H9 (cell line): ENCODE results near the gene ZNF69. TPM values are rescaled to one million over a fixed set of nuclear protein-coding genes. Genes with fewer than 3 reads are reported as not detected.
A peak's percentile ranks its signal among the peaks of the same experiment; 100 is the strongest.
"Not testable (repeated sequence)": the region's sequence is repeated elsewhere in the genome, so short reads cannot be mapped to it uniquely, and the experiment has no call there.

Experiments
- DNase-seq: peaks from one replicate; pipeline ENCODE4 v3.0.0-alpha.2; 2017
- H2AFZ ChIP-seq: one replicate; pipeline ENCODE4 v1.6.1; 2013; ENCODE audit warnings: mild to moderate bottlenecking, low read length, control low read depth, moderate library complexity
- H2AK5ac ChIP-seq: 2 replicates; pipeline ENCODE4 v1.6.1; 2013; ENCODE audit warnings: low read length, control low read depth, mixed read lengths; ENCODE audit not compliant: insufficient read length
- H2BK120ac ChIP-seq: one replicate; pipeline ENCODE4 v1.6.1; 2013; ENCODE audit warnings: low read depth, mild to moderate bottlenecking, low read length, control low read depth, inconsistent platforms; ENCODE audit not compliant: poor library complexity, severe bottlenecking
- H2BK12ac ChIP-seq: 2 replicates; pipeline ENCODE4 v1.6.1; 2013; ENCODE audit warnings: low read length, control low read depth, mixed read lengths, low read depth; ENCODE audit not compliant: insufficient read length
- H2BK15ac ChIP-seq: 2 replicates; pipeline ENCODE4 v1.6.1; 2013; ENCODE audit warnings: low read depth, low read length, control low read depth
- H2BK20ac ChIP-seq: one replicate; pipeline ENCODE4 v1.6.1; 2013; ENCODE audit warnings: low read depth, mild to moderate bottlenecking, low read length, control low read depth, inconsistent platforms; ENCODE audit not compliant: poor library complexity, severe bottlenecking
- H2BK5ac ChIP-seq: 2 replicates; pipeline ENCODE4 v1.6.1; 2013; ENCODE audit warnings: low read length, control low read depth, mixed read lengths; ENCODE audit not compliant: insufficient read length
- H3K14ac ChIP-seq: 2 replicates; pipeline ENCODE4 v1.6.1; 2013; ENCODE audit warnings: low read length, control low read depth; ENCODE audit not compliant: insufficient read depth
- H3K18ac ChIP-seq: 2 replicates; pipeline ENCODE4 v1.6.1; 2013; ENCODE audit warnings: low read depth, mild to moderate bottlenecking, mixed read lengths, low read length, control low read depth; ENCODE audit not compliant: insufficient read length
- H3K23ac ChIP-seq: 2 replicates; pipeline ENCODE4 v1.6.1; 2013; ENCODE audit warnings: low read length, control low read depth, mixed read lengths, low read depth; ENCODE audit not compliant: insufficient read length
- H3K23me2 ChIP-seq: 2 replicates; pipeline ENCODE4 v1.6.1; 2013; ENCODE audit warnings: low read depth, mild to moderate bottlenecking, mixed read lengths, low read length, control low read depth; ENCODE audit not compliant: insufficient read length, poor library complexity, severe bottlenecking
- H3K27ac ChIP-seq: 2 replicates; pipeline ENCODE4 v1.5.1; 2013; ENCODE audit warnings: low read length, control low read depth, mixed read lengths, low read depth; ENCODE audit not compliant: insufficient read length
- H3K27me3 ChIP-seq: 2 replicates; pipeline ENCODE4 v1.6.1; 2013; ENCODE audit warnings: low read length, control low read depth, inconsistent platforms; ENCODE audit not compliant: insufficient read depth
- H3K4ac ChIP-seq: 2 replicates; pipeline ENCODE4 v1.6.1; 2013; ENCODE audit warnings: low read depth, mild to moderate bottlenecking, control low read depth, inconsistent platforms, low read length, moderate library complexity
- H3K4me1 ChIP-seq: 2 replicates; pipeline ENCODE4 v1.6.1; 2013; ENCODE audit warnings: low read length, control low read depth, inconsistent platforms; ENCODE audit not compliant: insufficient read depth
- H3K4me2 ChIP-seq: 2 replicates; pipeline ENCODE4 v1.6.1; 2013; ENCODE audit warnings: low read length, control low read depth, mixed read lengths; ENCODE audit not compliant: insufficient read length, insufficient read depth
- H3K56ac ChIP-seq: 2 replicates; pipeline ENCODE4 v1.6.1; 2013; ENCODE audit warnings: low read depth, mild to moderate bottlenecking, mixed read lengths, low read length, control low read depth; ENCODE audit not compliant: insufficient read length
- H3K79me1 ChIP-seq: 2 replicates; pipeline ENCODE4 v1.6.1; 2013; ENCODE audit warnings: low read depth, mild to moderate bottlenecking, moderate library complexity, low read length, control low read depth, inconsistent platforms; ENCODE audit not compliant: insufficient read depth, poor library complexity, severe bottlenecking
- H3K79me2 ChIP-seq: 2 replicates; pipeline ENCODE4 v1.6.1; 2013; ENCODE audit warnings: low read length, control low read depth, inconsistent platforms; ENCODE audit not compliant: insufficient read depth
- H3K9ac ChIP-seq: 2 replicates; pipeline ENCODE4 v1.6.1; 2013; ENCODE audit warnings: low read length, control low read depth, mixed read lengths; ENCODE audit not compliant: insufficient read length; ENCODE audit errors: extremely low read depth
- H3K9me3 ChIP-seq: one replicate; pipeline ENCODE4 v1.6.1; 2013; ENCODE audit warnings: low read depth, low read length, inconsistent platforms; ENCODE audit not compliant: control insufficient read depth
- H3T11ph ChIP-seq: one replicate; pipeline ENCODE4 v1.6.1; 2013; ENCODE audit warnings: mild to moderate bottlenecking, low read length, control low read depth, inconsistent platforms
- H4K20me1 ChIP-seq: one replicate; pipeline ENCODE4 v1.6.1; 2013; ENCODE audit not compliant: control insufficient read depth, insufficient read length, insufficient read depth
- H4K5ac ChIP-seq: 2 replicates; pipeline ENCODE4 v1.6.1; 2013; ENCODE audit warnings: low read depth, mild to moderate bottlenecking, mixed read lengths, low read length, control low read depth; ENCODE audit not compliant: insufficient read length
- H4K8ac ChIP-seq: replicated peaks from 2 replicates; pipeline ENCODE4 v1.6.1; 2013; ENCODE audit warnings: low read length, control low read depth, mixed read lengths, low read depth; ENCODE audit not compliant: insufficient read length
- H4K91ac ChIP-seq: 2 replicates; pipeline ENCODE4 v1.6.1; 2013; ENCODE audit warnings: low read depth, mild to moderate bottlenecking, moderate library complexity, mixed read lengths, low read length, control low read depth; ENCODE audit not compliant: insufficient read length
- H3K27ac Mint-ChIP-seq, 3 experiments: 2 replicates in 2 of 3; 3 replicates in 1 of 3; pipeline ENCODE4 v1.8.0; 2020 to 2021; ENCODE audit warnings: mixed read lengths in 3 of 3, mild to moderate bottlenecking in 1 of 3, moderate library complexity in 1 of 3
- H3K27me3 Mint-ChIP-seq: 2 replicates; pipeline ENCODE4 v1.8.0; 2021; ENCODE audit warnings: low read depth, mild to moderate bottlenecking, moderate library complexity, mixed read lengths
- H3K36me3 Mint-ChIP-seq, 3 experiments: 2 replicates in 2 of 3; 3 replicates in 1 of 3; pipeline ENCODE4 v1.8.0; 2020 to 2021; ENCODE audit warnings: low read depth in 3 of 3, mixed read lengths in 3 of 3; ENCODE audit not compliant: insufficient read depth in 1 of 3
- H3K4me1 Mint-ChIP-seq, 2 experiments: 2 replicates each; pipeline ENCODE4 v1.8.0; 2020; ENCODE audit warnings: mixed read lengths in 2 of 2
- H3K4me3 Mint-ChIP-seq, 2 experiments: 2 replicates in 1 of 2; 3 replicates in 1 of 2; pipeline ENCODE4 v1.8.0; 2020 to 2021; ENCODE audit warnings: mild to moderate bottlenecking in 2 of 2, mixed read lengths in 2 of 2, moderate library complexity in 1 of 2
- H3K9me3 Mint-ChIP-seq, 2 experiments: 2 replicates in 1 of 2; 3 replicates in 1 of 2; pipeline ENCODE4 v1.8.0; 2020; ENCODE audit warnings: mild to moderate bottlenecking in 2 of 2, mixed read lengths in 2 of 2, moderate library complexity in 1 of 2
- CTCF ChIP-seq: fragments of 200-600 bp; sonication (generic); conservative IDR thresholded peaks from 3 replicates; pipeline ENCODE4 v1.8.0; 2021; ENCODE audit warnings: antibody characterized with exemption, mild to moderate bottlenecking
- WGBS: extraction: QIAGEN DNeasy Blood & Tissue Kit; methylation state at CpG from one replicate; pipeline ENCODE4 v1.1.7; 2013; ENCODE audit warnings: missing lambda C conversion rate, low lambda C conversion rate, mixed read lengths; ENCODE audit not compliant: insufficient read length; ENCODE audit errors: extremely low coverage; 5-methylcytosine and 5-hydroxymethylcytosine counted together
- total RNA-seq: library from RNA; stranded (reverse); gene quantifications from 2 replicates; pipeline ENCODE4 v1.2.1, GENCODE V29; 2021

The ZNF69 gene
- total RNA-seq, 1 experiment from 2014 or later: 27.3 TPM

GRCh38 chr19:11879687-11880266, 7.8 kb upstream of the ZNF69 start:
- not testable (repeated sequence) for H3K4me1 Mint-ChIP-seq, H2BK5ac ChIP-seq, H2BK12ac ChIP-seq, H3K23me2 ChIP-seq, H2AFZ ChIP-seq, H4K20me1 ChIP-seq, H2AK5ac ChIP-seq, H3K23ac ChIP-seq, H4K8ac ChIP-seq, H3K4me2 ChIP-seq, H3K79me2 ChIP-seq, H3K9ac ChIP-seq, H2BK15ac ChIP-seq, H3K14ac ChIP-seq, H3K9me3 ChIP-seq, H4K5ac ChIP-seq, H3K27me3 ChIP-seq, H3K4me3 Mint-ChIP-seq, H2BK120ac ChIP-seq, H3K27ac ChIP-seq, H3K18ac ChIP-seq, H3K4ac ChIP-seq, H4K91ac ChIP-seq, H2BK20ac ChIP-seq, H3K79me1 ChIP-seq, H3K36me3 Mint-ChIP-seq, H3T11ph ChIP-seq, H3K56ac ChIP-seq, H3K4me1 ChIP-seq
- H3K27me3 Mint-ChIP-seq: peaks cover 18% of the 10 kb centered on the region
- H3K9me3 Mint-ChIP-seq: peaks cover 11 to 37% of the 10 kb centered on the region in 2 experiments
- peak; percentile 64 for TF ChIP-seq CTCF
- H3K27ac Mint-ChIP-seq: peak overlapping the region in 1 of 3 experiments; percentile 49; a peak in 1 of 7 replicates
- DNase-seq: peak; percentile 69
- WGBS: no CpG with 5 or more reads among the region's 16 CpGs
